Tibial artery (tissue), 4 donors: ENCODE results near the gene RNF144A.

Experiments used
- DNase-seq, 2 donors: peaks; one replicate each; pipeline ENCODE4 v3.0.0-alpha.2; 2019
- H3K27ac ChIP-seq, 2 donors: fragments of 200-600 bp; sonication (generic) in 1 of 2; 1 replicate in 1 of 2; 2 replicates in 1 of 2; pipeline ENCODE4 v1.5.1; 2018 to 2019; ENCODE audit warnings: mild to moderate bottlenecking in 1 of 2
- H3K27me3 ChIP-seq, 2 donors: fragments of 200-600 bp; sonication (generic) in 1 of 2; one replicate each; pipeline versions ENCODE4 v1.5.1 to v1.6.0; 2016 to 2019
- H3K36me3 ChIP-seq, 3 donors: fragments of 200-600 bp; sonication (generic) in 2 of 3; one replicate each; pipeline ENCODE4 v1.5.1; 2016 to 2019; ENCODE audit warnings: mild to moderate bottlenecking in 2 of 3
- H3K4me1 ChIP-seq, 4 donors: fragments of 200-600 bp; sonication (generic) in 2 of 4; 1 replicate in 3 of 4; 2 replicates in 1 of 4; pipeline ENCODE4 v1.5.1; 2016 to 2019
- H3K4me3 ChIP-seq, 2 donors: fragments of 200-600 bp; sonication (generic) in 1 of 2; 1 replicate in 1 of 2; 2 replicates in 1 of 2; pipeline ENCODE4 v1.5.1; 2018 to 2019; ENCODE audit warnings: mild to moderate bottlenecking in 2 of 2
- H3K9me3 ChIP-seq, 3 donors: fragments of 200-600 bp; sonication (generic) in 1 of 3; one replicate each; pipeline ENCODE4 v1.5.1; 2016 to 2019
- intact Hi-C: fragments of 100-400 bp; cut with DNase I; formaldehyde crosslinking; loops from one replicate; pipeline ENCODE4 v1.15.0; 2023; ENCODE audit warnings: low total_unique reads
- TF ChIP-seq, protein P1 (sequence below), 2 experiments: fragments of 200-600 bp in 1 of 2; fragments of 450-650 bp in 1 of 2; IDR thresholded peaks; one replicate each; pipeline ENCODE4 v1.5.1; 2017 to 2019; ENCODE audit warnings: antibody characterized with exemption in 2 of 2, mild to moderate bottlenecking in 1 of 2, moderate library complexity in 1 of 2

RNF144A gene

DNA sequence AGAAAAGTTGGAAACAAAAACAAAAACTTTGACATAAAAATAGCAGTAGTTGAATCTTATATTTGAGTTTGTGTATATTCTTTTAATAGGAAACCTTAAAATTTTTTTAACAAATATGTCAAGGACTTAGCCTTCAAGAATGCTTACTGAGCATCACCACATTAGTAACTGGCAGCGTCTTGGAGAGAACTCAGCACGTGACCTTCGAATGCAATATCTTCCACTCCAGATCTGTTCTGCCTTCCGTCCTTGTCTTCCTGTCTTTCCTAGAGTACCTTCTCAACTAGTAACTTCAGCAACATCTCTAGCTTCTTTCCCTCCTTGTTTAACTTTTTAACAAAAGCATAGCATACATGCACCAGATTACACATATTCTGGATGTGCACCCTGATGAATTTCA lies 38.7 kb upstream of the RNF144A start:
- Histone ChIP-seq H3K27me3 (peaks cover 0 to 3% of the 10 kb centered on the region in 2 donors), H3K4me3 (no peak overlapping the region), H3K27ac (no peak overlapping the region), H3K4me1 (peaks cover 0 to 11% (median 5%) of the 10 kb centered on the region in 4 donors), H3K9me3 (no peaks in the 10 kb centered on the region), H3K36me3 (no peaks in the 10 kb centered on the region)
- intact Hi-C loops = no loop called here
- TF ChIP-seq, protein P1, sequence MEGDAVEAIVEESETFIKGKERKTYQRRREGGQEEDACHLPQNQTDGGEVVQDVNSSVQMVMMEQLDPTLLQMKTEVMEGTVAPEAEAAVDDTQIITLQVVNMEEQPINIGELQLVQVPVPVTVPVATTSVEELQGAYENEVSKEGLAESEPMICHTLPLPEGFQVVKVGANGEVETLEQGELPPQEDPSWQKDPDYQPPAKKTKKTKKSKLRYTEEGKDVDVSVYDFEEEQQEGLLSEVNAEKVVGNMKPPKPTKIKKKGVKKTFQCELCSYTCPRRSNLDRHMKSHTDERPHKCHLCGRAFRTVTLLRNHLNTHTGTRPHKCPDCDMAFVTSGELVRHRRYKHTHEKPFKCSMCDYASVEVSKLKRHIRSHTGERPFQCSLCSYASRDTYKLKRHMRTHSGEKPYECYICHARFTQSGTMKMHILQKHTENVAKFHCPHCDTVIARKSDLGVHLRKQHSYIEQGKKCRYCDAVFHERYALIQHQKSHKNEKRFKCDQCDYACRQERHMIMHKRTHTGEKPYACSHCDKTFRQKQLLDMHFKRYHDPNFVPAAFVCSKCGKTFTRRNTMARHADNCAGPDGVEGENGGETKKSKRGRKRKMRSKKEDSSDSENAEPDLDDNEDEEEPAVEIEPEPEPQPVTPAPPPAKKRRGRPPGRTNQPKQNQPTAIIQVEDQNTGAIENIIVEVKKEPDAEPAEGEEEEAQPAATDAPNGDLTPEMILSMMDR (IDR thresholded peaks at IDR 0.05) = no peak
- DNase-seq = no peak

- no peaks in the 10 kb centered on the region for H3K9me3 ChIP-seq
- peaks cover 0 to 3% of the 10 kb centered on the region in 2 donors for H3K27me3 ChIP-seq
- intact Hi-C loops = no loop called here
- H3K27ac ChIP-seq = no peak overlapping the region
- no peaks in the 10 kb centered on the region for H3K36me3 ChIP-seq
- no peak overlapping the region for H3K4me3 ChIP-seq
- peaks cover 0 to 11% (median 5%) of the 10 kb centered on the region in 4 donors for H3K4me1 ChIP-seq
- DNase-seq = no peak
- TF ChIP-seq, protein P1 (IDR thresholded peaks at IDR 0.05) = no peak
Measured at GRCh38 chr2:6879011-6879410, 38.2 kb upstream of the RNF144A start.

DNA sequence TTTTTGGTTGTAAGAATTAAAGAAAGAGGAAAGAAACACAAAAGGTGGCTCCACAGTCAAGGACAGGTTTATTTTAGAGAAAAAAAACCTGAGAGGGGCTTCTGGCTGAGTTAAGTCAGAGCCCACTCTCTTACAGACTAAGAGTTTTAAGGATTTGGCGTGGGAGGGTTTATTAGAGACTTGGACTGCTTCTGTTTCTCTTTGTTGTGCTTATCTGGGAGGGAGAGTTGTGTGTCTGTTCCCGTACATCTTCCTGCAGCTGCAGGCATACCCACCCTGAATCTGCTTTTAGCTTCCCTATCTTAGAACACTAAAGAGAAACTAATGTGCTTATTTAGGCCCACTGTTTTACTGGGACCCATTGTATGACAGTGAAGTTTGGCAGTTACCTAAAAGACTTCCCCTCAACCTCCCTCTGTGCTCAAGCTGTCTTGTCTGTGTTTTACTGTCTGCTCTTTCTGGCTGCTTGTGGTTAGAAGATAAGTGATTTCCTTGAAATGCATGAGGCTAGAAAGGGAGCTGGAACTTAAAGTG lies 36.9 kb upstream of the RNF144A start:
- Histone ChIP-seq H3K36me3 (no peaks in the 10 kb centered on the region), H3K4me1 (peaks cover 0 to 11% (median 5%) of the 10 kb centered on the region in 4 donors), H3K27me3 (peaks cover 0 to 3% of the 10 kb centered on the region in 2 donors), H3K27ac (no peak overlapping the region), H3K4me3 (no peak overlapping the region), H3K9me3 (no peaks in the 10 kb centered on the region)
- TF ChIP-seq, protein P1 (IDR thresholded peaks at IDR 0.05) = no peak
- intact Hi-C loops = no loop called here
- DNase-seq = no peak

GRCh38 chr2:6881046-6881445 lies 36.2 kb upstream of the RNF144A start:
- TF ChIP-seq, protein P1 (IDR thresholded peaks at IDR 0.05) = no peak
- no peak overlapping the region for H3K4me3 ChIP-seq
- no peaks in the 10 kb centered on the region for H3K36me3 ChIP-seq
- peaks cover 0 to 11% (median 5%) of the 10 kb centered on the region in 4 donors for H3K4me1 ChIP-seq
- DNase-seq = no peak
- H3K27ac ChIP-seq = no peak overlapping the region
- peaks cover 0 to 3% of the 10 kb centered on the region in 2 donors for H3K27me3 ChIP-seq
- intact Hi-C loops = no loop called here
- H3K9me3 ChIP-seq = no peaks in the 10 kb centered on the region

- Histone ChIP-seq H3K4me3 (no peak overlapping the region), H3K4me1 (peaks cover 0 to 11% (median 5%) of the 10 kb centered on the region in 4 donors), H3K36me3 (no peaks in the 10 kb centered on the region), H3K27me3 (peaks cover 0 to 3% of the 10 kb centered on the region in 2 donors), H3K9me3 (no peaks in the 10 kb centered on the region), H3K27ac (no peak overlapping the region)
- DNase-seq = no peak
- intact Hi-C loops = no loop called here
- TF ChIP-seq, protein P1 (IDR thresholded peaks at IDR 0.05) = no peak
Measured at GRCh38 chr2:6881516-6881915, 35.7 kb upstream of the RNF144A start.
